Femur (tissue), 1 donor: ENCODE data around the gene SORBS2.
"Not testable (repeated sequence)": the region's sequence is repeated elsewhere in the genome, so short reads cannot be mapped to it uniquely, and the experiment has no call there.

Source experiments
- DNase-seq: peaks from one replicate; pipeline ENCODE4 v3.0.0-alpha.2; 2017

SORBS2 gene

GRCh38 chr4:185576962-185577950 lies 234.7 kb downstream of the SORBS2 start:
- no peak for DNase-seq

- DNase-seq, result no peak
Measured at GRCh38 chr4:185576314-185576961, 235.6 kb downstream of the SORBS2 start.

- peak; percentile 56 for DNase-seq
Measured at GRCh38 chr4:185573651-185574199, 238.3 kb downstream of the SORBS2 start.

GRCh38 chr4:185570727-185571126 lies 241.3 kb downstream of the SORBS2 start:
- DNase-seq, result no peak

GRCh38 chr4:185567381-185568376 lies 244.3 kb downstream of the SORBS2 start:
- peak; percentile 79 for DNase-seq

- DNase-seq, result peak; percentile 79
Measured at GRCh38 chr4:185566972-185567371, 245.0 kb downstream of the SORBS2 start.

GRCh38 chr4:185566425-185566824 lies 245.6 kb downstream of the SORBS2 start:
- DNase-seq, result no peak

- no peak for DNase-seq
Measured at GRCh38 chr4:185565696-185566095, 246.3 kb downstream of the SORBS2 start.

GRCh38 chr4:185564349-185564748 lies 247.6 kb downstream of the SORBS2 start:
- no peak for DNase-seq

- DNase-seq, result no peak
Measured at GRCh38 chr4:185562531-185562930, 249.5 kb downstream of the SORBS2 start.

GRCh38 chr4:185560316-185560715 lies 251.7 kb downstream of the SORBS2 start:
- DNase-seq, result no peak

- peak; percentile 28 for DNase-seq
Measured at GRCh38 chr4:185559915-185560281, 252.1 kb downstream of the SORBS2 start.

GRCh38 chr4:185559251-185559914 lies 252.6 kb downstream of the SORBS2 start:
- DNase-seq, result not testable (repeated sequence)

- no peak for DNase-seq
Measured at GRCh38 chr4:185554365-185555126, 257.4 kb downstream of the SORBS2 start.

- DNase-seq, result no peak
Measured at GRCh38 chr4:185552254-185552653, 259.7 kb downstream of the SORBS2 start.

GRCh38 chr4:185550933-185551332 lies 261.1 kb downstream of the SORBS2 start:
- no peak for DNase-seq

- no peak for DNase-seq
Measured at GRCh38 chr4:185549095-185549639, 262.8 kb downstream of the SORBS2 start.

GRCh38 chr4:185548587-185548986 lies 263.4 kb downstream of the SORBS2 start:
- DNase-seq, result no peak

- DNase-seq, result no peak
Measured at GRCh38 chr4:185546335-185546734, 265.7 kb downstream of the SORBS2 start.

- DNase-seq, result peak; percentile 76
Measured at GRCh38 chr4:185542626-185543315, 269.2 kb downstream of the SORBS2 start.
